Neural progenitor cell (in vitro differentiated cells): ENCODE results near the gene TAS2R60. TPM values are rescaled to one million over a fixed set of nuclear protein-coding genes. Genes with fewer than 3 reads are reported as not detected.
A peak's percentile ranks its signal among the peaks of the same experiment; 100 is the strongest.
"Not testable (repeated sequence)": the region's sequence is repeated elsewhere in the genome, so short reads cannot be mapped to it uniquely, and the experiment has no call there.

Experiments used
- DNase-seq: peaks from one replicate; pipeline ENCODE4 v3.0.0-alpha.2; 2016; ENCODE audit warnings: low spot score
- H2AFZ ChIP-seq: fragments of 200-600 bp; sonication (generic); replicated peaks from 2 replicates; pipeline ENCODE4 v1.6.1; 2016; ENCODE audit warnings: antibody characterized with exemption
- H3F3A ChIP-seq: fragments of 200-600 bp; sonication (generic); 2 replicates; pipeline ENCODE4 v1.6.1; 2016; ENCODE audit warnings: antibody characterized with exemption, low read depth
- H3K27ac ChIP-seq: fragments of 200-600 bp; sonication (generic); 2 replicates; pipeline ENCODE4 v1.5.1; 2016; ENCODE audit warnings: mild to moderate bottlenecking
- H3K27me3 ChIP-seq: fragments of 200-600 bp; sonication (generic); 2 replicates; pipeline ENCODE4 v1.6.1; 2016; ENCODE audit warnings: mild to moderate bottlenecking, moderate library complexity
- H3K36me3 ChIP-seq: fragments of 200-600 bp; sonication (generic); 2 replicates; pipeline ENCODE4 v1.5.1; 2016
- H3K4me1 ChIP-seq: fragments of 200-600 bp; sonication (generic); 2 replicates; pipeline ENCODE4 v1.6.1; 2016; ENCODE audit warnings: mixed run types
- H3K4me2 ChIP-seq: fragments of 200-600 bp; sonication (generic); 2 replicates; pipeline ENCODE4 v1.6.1; 2016
- H3K4me3 ChIP-seq: fragments of 200-600 bp; sonication (generic); 2 replicates; pipeline ENCODE4 v1.5.1; 2016
- H3K79me2 ChIP-seq: fragments of 200-600 bp; sonication (generic); 2 replicates; pipeline ENCODE4 v1.6.1; 2016; ENCODE audit warnings: low read depth
- H3K9ac ChIP-seq: fragments of 200-600 bp; sonication (generic); 2 replicates; pipeline ENCODE4 v1.6.1; 2016
- H3K9me3 ChIP-seq: fragments of 200-600 bp; sonication (generic); 2 replicates; pipeline ENCODE4 v1.5.1; 2016; ENCODE audit warnings: low read depth
- H4K20me1 ChIP-seq: fragments of 200-600 bp; sonication (generic); 2 replicates; pipeline ENCODE4 v1.6.1; 2016; ENCODE audit warnings: low read depth
- H3K27ac Mint-ChIP-seq: 3 replicates; pipeline ENCODE4 v1.8.0; 2021; ENCODE audit warnings: mixed read lengths
- H3K27me3 Mint-ChIP-seq: 2 replicates; pipeline ENCODE4 v1.8.0; 2022; ENCODE audit warnings: low read depth, mild to moderate bottlenecking, inconsistent platforms, moderate library complexity, mixed read lengths; ENCODE audit not compliant: insufficient read depth
- H3K36me3 Mint-ChIP-seq: 3 replicates; pipeline ENCODE4 v1.8.0; 2021; ENCODE audit warnings: mixed read lengths
- H3K4me1 Mint-ChIP-seq: 3 replicates; pipeline ENCODE4 v1.8.0; 2021; ENCODE audit warnings: mixed read lengths
- H3K4me3 Mint-ChIP-seq: 3 replicates; pipeline ENCODE4 v1.8.0; 2021; ENCODE audit warnings: mild to moderate bottlenecking, moderate library complexity, mixed read lengths
- H3K9me3 Mint-ChIP-seq: 3 replicates; pipeline ENCODE4 v1.8.0; 2020; ENCODE audit warnings: mixed read lengths
- CTCF ChIP-seq: fragments of 200-600 bp; sonication (generic); IDR thresholded peaks from 2 replicates; pipeline ENCODE4 v1.5.1; 2017; ENCODE audit warnings: antibody characterized with exemption, mild to moderate bottlenecking
- EZH2 ChIP-seq: fragments of 200-600 bp; sonication (generic); IDR thresholded peaks from 2 replicates; pipeline ENCODE4 v1.6.1; 2017; ENCODE audit warnings: antibody characterized with exemption, mild to moderate bottlenecking, moderate library complexity
- EZH2phosphoT487 ChIP-seq: fragments of 200-600 bp; sonication (generic); IDR thresholded peaks from 2 replicates; pipeline ENCODE4 v1.6.1; 2017; ENCODE audit warnings: antibody characterized with exemption
- total RNA-seq: library from RNA; depleted of rRNA; stranded (reverse); fragments of >200 nt; gene quantifications from 2 replicates; pipeline ENCODE4 v1.2.3, GENCODE V29; 2015; ENCODE audit warnings: low replicate concordance

The TAS2R60 gene
- total RNA-seq, 1 donor from 2014 or later, result not detected

GRCh38 chr7:143484119-143484518 lies 40.9 kb downstream of the TAS2R60 start:
- Histone ChIP-seq H2AFZ (peak overlapping the region; percentile 5), H3K4me3 (no peak overlapping the region)
- H3K27ac Mint-ChIP-seq, result no peak overlapping the region

GRCh38 chr7:143485094-143485493 lies 41.8 kb downstream of the TAS2R60 start:
- Histone ChIP-seq H3K4me2 (no peak overlapping the region), H3K27me3 (no peaks in the 10 kb centered on the region), H3K9me3 (no peaks in the 10 kb centered on the region), H3K79me2 (no peaks in the 10 kb centered on the region), H2AFZ (no peak overlapping the region), H4K20me1 (no peaks in the 10 kb centered on the region), H3K4me3 (no peak overlapping the region), H3K4me1 (no peaks in the 10 kb centered on the region), H3K27ac (no peak overlapping the region), H3K9ac (no peak overlapping the region), H3F3A (no peaks in the 10 kb centered on the region), H3K36me3 (no peaks in the 10 kb centered on the region)
- H3K27ac Mint-ChIP-seq, result no peak overlapping the region
- TF ChIP-seq EZH2 (no peak), EZH2phosphoT487 (no peak), CTCF (no peak)
- no peaks in the 10 kb centered on the region for H3K36me3 Mint-ChIP-seq
- peaks cover 4% of the 10 kb centered on the region for H3K4me1 Mint-ChIP-seq
- H3K9me3 Mint-ChIP-seq, result peaks cover 3% of the 10 kb centered on the region
- peaks cover 3% of the 10 kb centered on the region for H3K27me3 Mint-ChIP-seq
- no peak overlapping the region for H3K4me3 Mint-ChIP-seq
- DNase-seq, result no peak

More at GRCh38 chr7:143484119-143484518, 40.9 kb downstream of the TAS2R60 start:
- no peak for DNase-seq
- H3K4me3 Mint-ChIP-seq, result no peak overlapping the region
- no peaks in the 10 kb centered on the region for H3K36me3 Mint-ChIP-seq
- no peak overlapping the region for H3K4me2 ChIP-seq
- H4K20me1 ChIP-seq, result no peaks in the 10 kb centered on the region
- no peak overlapping the region for H3K27ac ChIP-seq
- no peaks in the 10 kb centered on the region for H3K36me3 ChIP-seq
- no peaks in the 10 kb centered on the region for H3K27me3 ChIP-seq
- H3K79me2 ChIP-seq, result no peaks in the 10 kb centered on the region
- H3K4me1 Mint-ChIP-seq, result peaks cover 4% of the 10 kb centered on the region
- H3K9ac ChIP-seq, result no peak overlapping the region
- no peaks in the 10 kb centered on the region for H3F3A ChIP-seq
- no peaks in the 10 kb centered on the region for H3K4me1 ChIP-seq
- H3K9me3 Mint-ChIP-seq, result peaks cover 3% of the 10 kb centered on the region
- peaks cover 3% of the 10 kb centered on the region for H3K27me3 Mint-ChIP-seq
- H3K9me3 ChIP-seq, result no peaks in the 10 kb centered on the region
- TF ChIP-seq EZH2 (no peak), EZH2phosphoT487 (no peak), CTCF (no peak)

- no peaks in the 10 kb centered on the region for H3K4me1 ChIP-seq
- TF ChIP-seq EZH2phosphoT487, result no peak
- TF ChIP-seq CTCF, result no peak
- TF ChIP-seq EZH2, result no peak
- H3K9me3 ChIP-seq, result no peaks in the 10 kb centered on the region
- H3F3A ChIP-seq, result no peaks in the 10 kb centered on the region
- no peak overlapping the region for H2AFZ ChIP-seq
- H3K27ac ChIP-seq, result no peak overlapping the region
- H3K27me3 Mint-ChIP-seq, result peaks cover 3% of the 10 kb centered on the region
- H3K79me2 ChIP-seq, result no peaks in the 10 kb centered on the region
- H3K36me3 ChIP-seq, result no peaks in the 10 kb centered on the region
- no peaks in the 10 kb centered on the region for H3K36me3 Mint-ChIP-seq
- no peaks in the 10 kb centered on the region for H3K27me3 ChIP-seq
- no peak overlapping the region for H3K4me3 Mint-ChIP-seq
- H3K4me1 Mint-ChIP-seq, result peaks cover 4% of the 10 kb centered on the region
- no peak overlapping the region for H3K4me2 ChIP-seq
- DNase-seq, result no peak
- no peak overlapping the region for H3K27ac Mint-ChIP-seq
- peaks cover 3% of the 10 kb centered on the region for H3K9me3 Mint-ChIP-seq
- H4K20me1 ChIP-seq, result no peaks in the 10 kb centered on the region
- H3K9ac ChIP-seq, result no peak overlapping the region
- H3K4me3 ChIP-seq, result no peak overlapping the region
Observed at GRCh38 chr7:143485500-143485899, 42.2 kb downstream of the TAS2R60 start.

- H3K4me1 Mint-ChIP-seq, H4K20me1 ChIP-seq, H3K4me1 ChIP-seq, H3K27me3 ChIP-seq, H3K27me3 Mint-ChIP-seq, H3K27ac Mint-ChIP-seq, H3K4me3 ChIP-seq, H3K4me2 ChIP-seq, H3K27ac ChIP-seq, H3K9me3 Mint-ChIP-seq, H3K4me3 Mint-ChIP-seq, H3K9ac ChIP-seq, H3F3A ChIP-seq, H3K36me3 Mint-ChIP-seq, H3K79me2 ChIP-seq, H3K36me3 ChIP-seq, DNase-seq, H3K9me3 ChIP-seq, H2AFZ ChIP-seq: not testable (repeated sequence)
Observed at GRCh38 chr7:143486266-143486665, 43.0 kb downstream of the TAS2R60 start.
